Stimulated activated CD8-positive, alpha-beta memory T cell treated with anti-CD3 and anti-CD28 coated beads, Interleukin-7, amount 100 ng/mL, for 48 hours (primary cell): Measurements from ENCODE around the gene FLT4.
A peak's percentile ranks its signal among the peaks of the same experiment; 100 is the strongest.

Experiments used
- DNase-seq, 2 donors: peaks; one replicate each; pipeline ENCODE4 v3.0.0-alpha.2; 2020; ENCODE audit warnings: low read depth in 1 of 2; ENCODE audit errors: extremely low read depth in 1 of 2

FLT4 gene

GRCh38 chr5:180608572-180609310 is 40.7 kb downstream of the FLT4 start:
- DNase-seq = no peak

DNA sequence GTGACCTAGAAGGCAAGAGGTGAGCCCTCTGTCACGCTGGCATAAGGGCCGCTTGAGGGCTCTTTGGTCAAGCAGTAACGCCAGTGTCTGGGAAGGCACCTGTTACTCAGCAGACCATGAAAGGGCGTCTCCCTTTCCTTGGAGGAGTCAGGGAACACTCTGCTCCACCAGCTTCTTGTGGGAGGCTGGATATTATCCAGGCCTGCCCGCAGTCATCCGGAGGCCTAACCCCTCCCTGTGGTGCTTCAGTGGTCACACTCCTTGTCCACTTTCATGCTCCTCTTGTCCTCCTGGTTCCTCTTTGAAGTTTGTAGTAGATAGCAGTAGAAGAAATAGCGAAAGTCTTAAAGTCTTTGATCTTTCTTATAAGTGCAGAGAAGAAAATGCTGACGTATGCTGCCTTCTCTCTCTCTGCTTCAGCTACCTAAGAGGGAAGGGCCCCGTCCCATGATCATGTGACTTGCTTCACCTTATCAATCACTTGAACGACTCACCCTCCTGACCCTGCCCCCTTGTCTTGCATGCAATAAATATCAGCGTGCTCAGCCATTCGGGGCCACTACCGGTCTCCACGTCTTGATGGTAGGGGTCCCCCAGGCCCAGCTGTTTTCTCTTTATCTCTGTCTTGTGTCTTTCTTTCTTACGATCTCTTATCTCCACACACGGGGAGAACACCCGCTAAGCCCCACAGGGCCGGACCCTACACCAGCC is 41.4 kb downstream of the FLT4 start:
- DNase-seq = no peak

DNA sequence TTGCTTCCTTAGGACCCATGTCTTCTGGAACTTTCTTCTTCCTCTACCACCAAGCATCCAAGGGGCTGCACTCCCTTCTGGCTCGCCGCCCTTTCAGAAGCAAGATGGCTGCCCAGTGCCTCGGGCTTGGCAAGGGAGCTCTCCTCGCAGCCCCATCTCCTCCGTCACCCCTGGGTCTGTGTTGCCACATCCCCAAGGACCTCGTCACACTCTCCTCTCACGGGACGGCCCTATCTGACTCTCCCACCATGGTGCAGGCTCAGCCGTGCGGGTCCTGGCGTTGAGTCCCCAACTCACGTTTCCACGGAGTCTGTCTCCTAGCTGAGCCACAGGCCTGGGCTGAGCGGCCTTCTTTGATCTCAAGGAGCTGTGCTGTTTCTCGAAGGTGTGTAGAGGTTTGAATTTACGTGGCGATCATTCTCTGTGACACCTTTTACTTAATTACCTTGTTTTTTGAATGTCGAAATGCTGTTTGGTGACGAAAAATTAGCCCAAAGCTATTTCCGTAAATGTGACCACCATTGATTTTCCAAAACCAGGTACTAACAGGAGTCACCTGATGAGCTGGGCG is 43.1 kb downstream of the FLT4 start:
- no peak for DNase-seq

DNA sequence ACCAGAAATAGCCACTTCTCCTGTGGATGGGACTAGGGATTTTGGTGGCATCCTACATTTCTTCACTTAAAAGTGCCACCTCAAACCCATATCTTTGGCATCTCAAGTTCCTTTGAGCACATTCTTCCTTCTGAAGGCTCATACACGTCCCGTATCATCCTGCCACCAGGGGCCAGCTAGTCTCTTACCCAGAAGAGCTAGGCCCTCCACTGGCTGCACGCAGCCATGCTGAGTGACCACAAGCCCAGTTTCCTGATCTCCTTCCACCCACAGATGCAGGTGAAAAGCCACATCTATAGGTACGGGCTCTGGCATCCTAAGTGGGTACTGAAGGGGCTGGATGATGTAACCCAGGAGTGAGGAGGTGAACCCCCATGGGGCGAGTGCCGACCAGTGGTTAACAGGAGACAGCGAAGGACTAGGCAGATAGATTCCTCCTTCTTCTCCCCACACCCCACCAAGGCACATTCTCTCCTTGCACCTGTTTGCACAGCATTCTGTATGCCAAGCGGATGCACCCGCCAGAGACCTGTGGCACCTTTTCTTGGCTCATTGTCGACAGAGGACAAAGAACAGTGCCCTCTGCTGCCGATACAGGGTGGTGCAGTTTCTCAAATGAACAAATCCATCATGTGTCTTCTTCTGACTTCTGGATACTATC is 43.7 kb downstream of the FLT4 start:
- DNase-seq = peak; percentile 17 to 40

- no peak for DNase-seq
Measured at GRCh38 chr5:180604271-180604670, 45.1 kb downstream of the FLT4 start.

DNA sequence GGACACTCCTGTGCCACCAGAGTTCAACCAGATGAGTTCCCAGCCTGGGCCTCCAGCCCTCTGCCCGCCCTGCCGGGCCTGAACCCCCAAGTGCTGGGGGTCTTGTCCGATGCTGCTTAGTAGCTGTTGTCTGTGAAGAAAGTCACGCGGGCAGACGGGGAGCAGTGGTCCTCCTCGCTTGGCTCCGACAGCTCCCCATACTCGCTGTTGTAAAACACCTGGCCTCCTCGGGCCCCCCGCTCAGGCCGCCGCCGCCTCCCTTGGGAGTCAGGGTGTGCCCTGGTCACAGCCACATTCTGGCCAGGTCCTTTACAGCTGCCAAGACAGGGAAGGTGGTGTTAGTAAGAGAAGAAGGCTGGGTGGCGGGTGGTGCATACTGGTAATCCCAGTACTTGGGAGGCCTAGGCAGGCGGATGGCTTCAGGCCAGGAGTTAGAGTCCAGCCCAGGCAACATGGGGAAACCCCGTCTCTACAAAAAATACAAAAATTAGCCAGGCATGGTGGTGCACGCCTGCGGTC is 46.3 kb downstream of the FLT4 start:
- no peak for DNase-seq

- DNase-seq = no peak
Measured at GRCh38 chr5:180602481-180603075, 46.8 kb downstream of the FLT4 start.

GRCh38 chr5:180601591-180602480 is 47.6 kb downstream of the FLT4 start:
- no peak for DNase-seq

- no peak for DNase-seq
Measured at GRCh38 chr5:180600554-180601041, 48.8 kb downstream of the FLT4 start.

GRCh38 chr5:180599981-180600553 is 49.3 kb downstream of the FLT4 start:
- no peak for DNase-seq

GRCh38 chr5:180599590-180599914 is 49.8 kb downstream of the FLT4 start:
- no peak for DNase-seq

GRCh38 chr5:180598797-180599589 is 50.4 kb downstream of the FLT4 start:
- DNase-seq = no peak

GRCh38 chr5:180598316-180598701 is 51.1 kb downstream of the FLT4 start:
- DNase-seq = no peak

DNA sequence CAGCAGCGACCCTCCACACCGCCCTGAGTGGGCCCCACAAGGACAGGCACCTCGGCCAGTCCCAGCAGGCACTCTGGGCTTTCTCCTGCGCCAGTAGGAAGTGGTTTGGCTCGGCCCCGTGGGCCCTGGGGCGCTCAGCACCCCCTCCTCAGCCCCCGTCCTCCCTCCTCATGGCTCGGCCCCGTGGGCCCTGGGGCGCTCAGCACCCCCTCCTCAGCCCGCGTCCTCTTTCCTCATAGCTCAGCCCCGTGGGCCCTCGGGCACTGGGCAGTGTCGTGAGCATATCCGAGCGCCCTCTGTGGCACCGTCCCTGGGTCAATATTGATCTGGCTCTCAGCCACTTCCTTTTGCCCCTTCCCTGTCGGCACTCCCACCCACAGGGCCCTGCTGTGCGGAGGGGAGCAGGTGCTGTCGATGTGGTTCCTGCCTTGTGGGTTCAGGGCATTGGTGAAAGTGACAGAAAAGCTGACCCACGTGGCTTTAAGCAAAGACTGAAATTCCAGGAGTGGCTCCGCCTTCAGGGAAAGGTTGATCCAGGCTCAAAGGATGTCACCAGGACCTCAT is 52.6 kb downstream of the FLT4 start:
- no peak for DNase-seq

GRCh38 chr5:180596115-180596667 is 53.2 kb downstream of the FLT4 start:
- DNase-seq = no peak

- no peak for DNase-seq
Measured at GRCh38 chr5:180595381-180596114, 53.9 kb downstream of the FLT4 start.

- no peak for DNase-seq
Measured at GRCh38 chr5:180595046-180595379, 54.4 kb downstream of the FLT4 start.
